GM06990 (cell line): ENCODE measurements around the gene LRBA.

Experiments used
- DNase-seq: peaks from one replicate; pipeline ENCODE4 v3.0.0-alpha.2; 2011; ENCODE audit not compliant: insufficient read length; ENCODE audit errors: extremely low read depth
- H3K27me3 ChIP-seq: replicated peaks from 2 replicates; pipeline ENCODE4 v1.6.0; 2011; ENCODE audit warnings: low read length; ENCODE audit not compliant: control insufficient read depth, insufficient read depth
- H3K36me3 ChIP-seq: 2 replicates; pipeline ENCODE4 v1.5.1; 2011; ENCODE audit warnings: low read length; ENCODE audit not compliant: control insufficient read depth, insufficient read depth
- H3K4me3 ChIP-seq: replicated peaks from 2 replicates; pipeline ENCODE4 v1.5.1; 2011; ENCODE audit warnings: low read depth, mild to moderate bottlenecking, control low read depth, low read length
- CTCF ChIP-seq: IDR thresholded peaks from 2 replicates; pipeline ENCODE4 v1.5.1; 2011; ENCODE audit warnings: low read length, control low read depth, mild to moderate bottlenecking, inconsistent platforms; ENCODE audit not compliant: insufficient read depth, poor library complexity, severe bottlenecking

Gene LRBA

GRCh38 chr4:150235317-150235716 lies 779.8 kb downstream of the LRBA start:
- no peak for TF ChIP-seq CTCF
- DNase-seq = no peak
- H3K36me3 ChIP-seq = no peaks in the 10 kb centered on the region
- no peak overlapping the region for H3K4me3 ChIP-seq
- no peaks in the 10 kb centered on the region for H3K27me3 ChIP-seq

GRCh38 chr4:150234246-150234645 lies 780.8 kb downstream of the LRBA start:
- no peaks in the 10 kb centered on the region for H3K36me3 ChIP-seq
- no peak for DNase-seq
- no peaks in the 10 kb centered on the region for H3K27me3 ChIP-seq
- no peak for TF ChIP-seq CTCF
- H3K4me3 ChIP-seq = no peak overlapping the region

GRCh38 chr4:150232029-150232428 lies 783.1 kb downstream of the LRBA start:
- no peak for TF ChIP-seq CTCF
- no peaks in the 10 kb centered on the region for H3K36me3 ChIP-seq
- DNase-seq = no peak
- no peaks in the 10 kb centered on the region; the same call in 1 of the 2 replicates for H3K27me3 ChIP-seq
- no peak overlapping the region for H3K4me3 ChIP-seq

- no peak for DNase-seq
- H3K36me3 ChIP-seq = no peaks in the 10 kb centered on the region
- H3K27me3 ChIP-seq = no peaks in the 10 kb centered on the region; the same call in 1 of the 2 replicates
- TF ChIP-seq CTCF = no peak
- no peak overlapping the region for H3K4me3 ChIP-seq
These were observed 783.8 kb downstream of the LRBA start for GRCh38 chr4:150231107-150231770.

GRCh38 chr4:150230561-150230960 lies 784.5 kb downstream of the LRBA start:
- TF ChIP-seq CTCF = no peak
- H3K36me3 ChIP-seq = no peaks in the 10 kb centered on the region
- H3K4me3 ChIP-seq = no peak overlapping the region
- H3K27me3 ChIP-seq = no peaks in the 10 kb centered on the region; the same call in 1 of the 2 replicates
- no peak for DNase-seq

GRCh38 chr4:150229520-150229919 lies 785.6 kb downstream of the LRBA start:
- TF ChIP-seq CTCF = no peak
- Histone ChIP-seq H3K4me3 (no peak overlapping the region), H3K36me3 (no peaks in the 10 kb centered on the region), H3K27me3 (no peaks in the 10 kb centered on the region; the same call in 1 of the 2 replicates)
- no peak for DNase-seq
